ENCODE data around the gene SLC24A3. TPM values are rescaled to one million over a fixed set of nuclear protein-coding genes. Genes with fewer than 3 reads are reported as not detected.

Gene SLC24A3
- total and polyA plus RNA-seq, 2 of the 13 experiments (the other 11 are each of a cell fraction or from before 2014, with no cell fraction given): not detected

GRCh38 chr20:19758501-19759331, 546.3 kb downstream of the SLC24A3 start (continued):
- TF ChIP-seq, protein P1, sequence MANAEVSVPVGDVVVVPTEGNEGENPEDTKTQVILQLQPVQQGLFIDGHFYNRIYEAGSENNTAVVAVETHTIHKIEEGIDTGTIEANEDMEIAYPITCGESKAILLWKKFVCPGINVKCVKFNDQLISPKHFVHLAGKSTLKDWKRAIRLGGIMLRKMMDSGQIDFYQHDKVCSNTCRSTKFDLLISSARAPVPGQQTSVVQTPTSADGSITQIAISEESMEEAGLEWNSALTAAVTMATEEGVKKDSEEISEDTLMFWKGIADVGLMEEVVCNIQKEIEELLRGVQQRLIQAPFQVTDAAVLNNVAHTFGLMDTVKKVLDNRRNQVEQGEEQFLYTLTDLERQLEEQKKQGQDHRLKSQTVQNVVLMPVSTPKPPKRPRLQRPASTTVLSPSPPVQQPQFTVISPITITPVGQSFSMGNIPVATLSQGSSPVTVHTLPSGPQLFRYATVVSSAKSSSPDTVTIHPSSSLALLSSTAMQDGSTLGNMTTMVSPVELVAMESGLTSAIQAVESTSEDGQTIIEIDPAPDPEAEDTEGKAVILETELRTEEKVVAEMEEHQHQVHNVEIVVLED (CRISPR knock-in tag; IDR thresholded peaks at IDR 0.05; ENCODE audit: borderline replicate concordance): 0 out of 2 replicates have a peak, but pooled peaks have one; percentile 47
- TF ChIP-seq PTBP1 (IDR thresholded peaks at IDR 0.05; ENCODE audit: low read depth, low read length, poor library complexity, severe bottlenecking): peak; percentile 93
- peak; percentile 82; the same call in 1 of the 2 replicates for TF ChIP-seq ZNF704 (CRISPR knock-in tag; IDR thresholded peaks at IDR 0.05; ENCODE audit: borderline replicate concordance)
- TF ChIP-seq ZNF136 (CRISPR knock-in tag; IDR thresholded peaks at IDR 0.05; ENCODE audit: low read depth): 0 out of 2 replicates have a peak, but pooled peaks have one; percentile 27
- no peak for TF ChIP-seq U2AF2 (IDR thresholded peaks at IDR 0.05; ENCODE audit: low read depth, low read length)
- TF ChIP-seq TGIF2 (CRISPR knock-in tag; IDR thresholded peaks at IDR 0.05): no peak; the same call in 1 of the 2 replicates
- TF ChIP-seq, protein P2, sequence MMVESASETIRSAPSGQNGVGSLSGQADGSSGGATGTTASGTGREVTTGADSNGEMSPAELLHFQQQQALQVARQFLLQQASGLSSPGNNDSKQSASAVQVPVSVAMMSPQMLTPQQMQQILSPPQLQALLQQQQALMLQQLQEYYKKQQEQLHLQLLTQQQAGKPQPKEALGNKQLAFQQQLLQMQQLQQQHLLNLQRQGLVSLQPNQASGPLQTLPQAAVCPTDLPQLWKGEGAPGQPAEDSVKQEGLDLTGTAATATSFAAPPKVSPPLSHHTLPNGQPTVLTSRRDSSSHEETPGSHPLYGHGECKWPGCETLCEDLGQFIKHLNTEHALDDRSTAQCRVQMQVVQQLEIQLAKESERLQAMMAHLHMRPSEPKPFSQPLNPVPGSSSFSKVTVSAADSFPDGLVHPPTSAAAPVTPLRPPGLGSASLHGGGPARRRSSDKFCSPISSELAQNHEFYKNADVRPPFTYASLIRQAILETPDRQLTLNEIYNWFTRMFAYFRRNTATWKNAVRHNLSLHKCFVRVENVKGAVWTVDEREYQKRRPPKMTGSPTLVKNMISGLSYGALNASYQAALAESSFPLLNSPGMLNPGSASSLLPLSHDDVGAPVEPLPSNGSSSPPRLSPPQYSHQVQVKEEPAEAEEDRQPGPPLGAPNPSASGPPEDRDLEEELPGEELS (CRISPR knock-in tag; IDR thresholded peaks at IDR 0.05): peak; percentile 61
- no peak for TF ChIP-seq BATF2 (CRISPR knock-in tag; IDR thresholded peaks at IDR 0.05)
- TF ChIP-seq ZNF740 (CRISPR knock-in tag; IDR thresholded peaks at IDR 0.05): 0 out of 2 replicates have a peak, but pooled peaks have one; percentile 17
- no peak for TF ChIP-seq RFX3 (CRISPR knock-in tag; IDR thresholded peaks at IDR 0.05)
- TF ChIP-seq, protein P3, sequence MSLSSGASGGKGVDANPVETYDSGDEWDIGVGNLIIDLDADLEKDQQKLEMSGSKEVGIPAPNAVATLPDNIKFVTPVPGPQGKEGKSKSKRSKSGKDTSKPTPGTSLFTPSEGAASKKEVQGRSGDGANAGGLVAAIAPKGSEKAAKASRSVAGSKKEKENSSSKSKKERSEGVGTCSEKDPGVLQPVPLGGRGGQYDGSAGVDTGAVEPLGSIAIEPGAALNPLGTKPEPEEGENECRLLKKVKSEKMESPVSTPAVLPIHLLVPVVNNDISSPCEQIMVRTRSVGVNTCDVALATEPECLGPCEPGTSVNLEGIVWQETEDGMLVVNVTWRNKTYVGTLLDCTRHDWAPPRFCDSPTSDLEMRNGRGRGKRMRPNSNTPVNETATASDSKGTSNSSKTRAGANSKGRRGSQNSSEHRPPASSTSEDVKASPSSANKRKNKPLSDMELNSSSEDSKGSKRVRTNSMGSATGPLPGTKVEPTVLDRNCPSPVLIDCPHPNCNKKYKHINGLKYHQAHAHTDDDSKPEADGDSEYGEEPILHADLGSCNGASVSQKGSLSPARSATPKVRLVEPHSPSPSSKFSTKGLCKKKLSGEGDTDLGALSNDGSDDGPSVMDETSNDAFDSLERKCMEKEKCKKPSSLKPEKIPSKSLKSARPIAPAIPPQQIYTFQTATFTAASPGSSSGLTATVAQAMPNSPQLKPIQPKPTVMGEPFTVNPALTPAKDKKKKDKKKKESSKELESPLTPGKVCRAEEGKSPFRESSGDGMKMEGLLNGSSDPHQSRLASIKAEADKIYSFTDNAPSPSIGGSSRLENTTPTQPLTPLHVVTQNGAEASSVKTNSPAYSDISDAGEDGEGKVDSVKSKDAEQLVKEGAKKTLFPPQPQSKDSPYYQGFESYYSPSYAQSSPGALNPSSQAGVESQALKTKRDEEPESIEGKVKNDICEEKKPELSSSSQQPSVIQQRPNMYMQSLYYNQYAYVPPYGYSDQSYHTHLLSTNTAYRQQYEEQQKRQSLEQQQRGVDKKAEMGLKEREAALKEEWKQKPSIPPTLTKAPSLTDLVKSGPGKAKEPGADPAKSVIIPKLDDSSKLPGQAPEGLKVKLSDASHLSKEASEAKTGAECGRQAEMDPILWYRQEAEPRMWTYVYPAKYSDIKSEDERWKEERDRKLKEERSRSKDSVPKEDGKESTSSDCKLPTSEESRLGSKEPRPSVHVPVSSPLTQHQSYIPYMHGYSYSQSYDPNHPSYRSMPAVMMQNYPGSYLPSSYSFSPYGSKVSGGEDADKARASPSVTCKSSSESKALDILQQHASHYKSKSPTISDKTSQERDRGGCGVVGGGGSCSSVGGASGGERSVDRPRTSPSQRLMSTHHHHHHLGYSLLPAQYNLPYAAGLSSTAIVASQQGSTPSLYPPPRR (CRISPR knock-in tag; IDR thresholded peaks at IDR 0.05; ENCODE audit: borderline replicate concordance): 0 out of 2 replicates have a peak, but pooled peaks have one; percentile 17
- 0 out of 2 replicates have a peak, but pooled peaks have one; percentile 25 for TF ChIP-seq ESRRA (CRISPR knock-in tag; IDR thresholded peaks at IDR 0.05; ENCODE audit: low read depth)
- TF ChIP-seq MTA1 (CRISPR knock-in tag; IDR thresholded peaks at IDR 0.05; ENCODE audit: borderline replicate concordance): peak; percentile 72; the same call in 1 of the 2 replicates
- peak; percentile 100 for TF ChIP-seq HOXA5 (CRISPR knock-in tag; IDR thresholded peaks at IDR 0.05)
- no peak; the same call in 1 of the 2 replicates for TF ChIP-seq PITX1 (CRISPR knock-in tag; IDR thresholded peaks at IDR 0.05)
